Measurements from ENCODE around the gene PRDM16.

The PRDM16 gene

DNA sequence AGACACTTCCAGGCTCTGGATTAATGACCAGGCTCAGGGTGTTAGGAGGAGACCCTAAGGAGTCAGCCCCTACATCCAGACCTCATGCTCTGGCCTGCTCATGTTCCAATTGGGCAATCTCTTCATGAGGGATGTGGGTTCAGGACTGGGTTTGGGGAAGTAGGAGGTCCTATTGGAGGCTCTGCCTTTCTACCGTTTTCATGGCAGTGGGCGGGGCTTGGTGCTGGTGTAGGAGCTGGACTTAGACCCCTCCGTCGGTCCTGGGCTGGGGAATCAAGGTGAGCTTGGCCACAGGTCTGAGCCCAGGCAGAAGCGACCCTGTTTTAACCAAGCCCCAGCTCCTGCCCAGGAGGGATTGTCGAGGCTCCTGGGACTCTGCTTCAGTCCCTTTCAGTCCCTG, 123.4 kb downstream of the PRDM16 start:
- no peak for DNase-seq

DNA sequence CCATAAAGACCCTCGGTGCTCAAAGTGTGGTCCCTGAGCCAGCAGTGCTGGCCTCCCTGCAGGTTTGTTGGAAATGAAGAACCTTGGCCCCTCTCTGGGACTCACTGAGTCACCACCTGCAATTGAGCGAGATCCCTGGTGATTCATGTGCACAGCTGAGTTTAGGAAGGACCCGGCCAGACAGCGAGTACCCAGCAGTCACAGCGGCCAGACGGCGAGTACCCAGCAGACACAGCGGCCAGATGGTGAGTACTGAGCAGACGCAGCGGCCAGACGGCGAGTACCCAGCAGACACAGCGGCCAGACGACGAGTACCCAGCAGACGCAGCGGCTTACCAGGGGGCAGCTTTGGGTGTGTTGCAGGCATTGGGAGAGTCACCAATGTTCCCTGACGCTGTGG, 123.8 kb downstream of the PRDM16 start:
- no peak for DNase-seq

DNA sequence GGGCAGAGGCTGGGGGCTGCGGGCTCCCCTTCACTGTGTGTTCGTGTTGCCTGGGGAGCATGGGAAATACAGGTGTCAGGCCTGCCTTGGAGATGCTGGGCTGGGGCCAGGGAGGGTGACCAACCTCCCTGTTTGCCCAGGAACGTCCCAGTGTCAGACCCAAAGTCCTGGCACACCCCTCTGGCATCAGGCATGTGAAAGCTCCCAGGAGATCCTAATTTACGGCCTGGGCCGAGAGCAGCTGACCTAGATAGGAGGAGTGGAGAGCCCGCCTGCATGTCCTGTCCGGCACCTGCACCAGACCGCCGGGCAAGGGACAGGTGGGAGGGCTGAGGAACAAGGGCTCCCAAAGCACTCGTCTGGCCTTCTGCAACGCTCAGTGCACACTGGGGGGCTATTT, 124.8 kb downstream of the PRDM16 start:
- no peak for DNase-seq

DNA sequence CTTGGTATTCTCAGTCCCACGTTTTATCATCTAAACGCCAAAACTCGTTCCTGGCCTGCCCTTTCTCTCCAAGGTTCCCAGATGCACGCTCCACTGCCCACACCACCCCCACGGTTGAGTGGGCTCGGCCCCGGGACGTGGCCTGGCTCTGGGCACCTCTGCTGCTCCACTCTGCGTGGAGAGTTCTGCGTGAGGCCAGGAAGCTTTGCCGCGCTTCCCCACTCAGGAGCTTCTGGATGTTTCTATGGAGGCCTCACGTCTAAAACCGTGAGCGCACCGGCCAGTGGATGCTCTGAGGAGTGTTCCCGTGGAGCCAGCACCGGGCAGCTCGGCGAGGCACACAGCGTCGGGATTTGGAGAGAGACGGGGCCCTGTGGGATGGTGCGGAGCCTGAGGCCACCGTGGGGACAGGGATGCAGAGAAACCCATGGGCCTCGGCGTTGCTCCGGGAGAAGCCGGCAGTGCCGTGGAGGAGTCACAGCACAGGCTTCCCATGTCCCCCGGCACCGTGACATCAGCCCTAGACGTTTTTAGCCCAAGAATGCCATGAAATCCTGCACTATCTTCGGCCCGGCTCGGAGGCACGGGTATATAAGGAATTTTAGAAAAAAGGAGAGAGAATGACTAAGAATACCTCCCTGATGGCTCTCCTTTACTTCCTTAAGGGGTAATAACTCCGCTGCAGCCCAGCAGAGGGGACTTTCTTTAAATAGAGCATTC, 125.9 kb downstream of the PRDM16 start:
- no peak for DNase-seq

DNA sequence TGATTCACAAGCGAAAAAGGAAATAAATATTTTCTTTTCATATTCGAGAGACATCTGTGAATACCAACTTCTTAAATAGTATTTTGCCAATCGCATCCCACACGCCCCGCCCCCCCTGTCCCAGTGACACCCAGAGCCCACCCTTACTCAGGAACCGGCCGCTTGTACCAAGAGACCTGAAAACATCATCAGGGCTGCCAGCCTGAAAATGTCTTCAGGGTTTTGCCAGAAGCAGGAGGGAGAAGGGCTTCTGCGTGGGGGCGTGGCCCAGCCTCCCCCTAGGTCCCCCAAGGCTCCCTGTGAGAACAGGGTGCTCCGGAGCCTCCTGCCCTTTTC, 126.4 kb downstream of the PRDM16 start:
- no peak for DNase-seq

DNA sequence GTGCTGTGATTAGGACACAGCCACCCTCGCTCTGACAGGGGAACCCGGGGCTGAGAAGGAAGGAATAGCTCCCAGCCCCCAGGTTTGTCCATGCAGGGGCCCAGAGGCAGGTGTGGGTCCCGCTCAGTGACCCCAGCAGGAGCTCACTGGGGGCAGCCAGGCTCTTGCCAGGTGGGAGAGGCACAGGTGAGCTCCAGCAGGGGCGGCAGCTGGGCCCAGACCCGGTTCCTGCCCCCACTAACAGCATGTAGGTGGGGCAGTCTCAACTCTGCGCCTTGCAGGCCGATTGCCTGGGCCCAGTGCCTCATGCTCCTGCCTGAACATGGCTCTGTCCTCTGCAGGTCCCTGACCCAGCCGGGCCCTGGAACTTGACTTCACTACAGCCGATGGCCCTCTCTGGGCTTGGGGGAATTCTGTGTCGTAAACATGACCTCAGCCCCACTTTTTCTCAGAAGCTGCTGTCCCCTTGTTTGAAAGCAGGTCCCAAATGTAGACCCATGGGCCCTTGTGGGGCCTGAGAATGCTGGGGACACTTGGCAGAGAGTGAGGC, 127.0 kb downstream of the PRDM16 start:
- no peak for DNase-seq

DNA sequence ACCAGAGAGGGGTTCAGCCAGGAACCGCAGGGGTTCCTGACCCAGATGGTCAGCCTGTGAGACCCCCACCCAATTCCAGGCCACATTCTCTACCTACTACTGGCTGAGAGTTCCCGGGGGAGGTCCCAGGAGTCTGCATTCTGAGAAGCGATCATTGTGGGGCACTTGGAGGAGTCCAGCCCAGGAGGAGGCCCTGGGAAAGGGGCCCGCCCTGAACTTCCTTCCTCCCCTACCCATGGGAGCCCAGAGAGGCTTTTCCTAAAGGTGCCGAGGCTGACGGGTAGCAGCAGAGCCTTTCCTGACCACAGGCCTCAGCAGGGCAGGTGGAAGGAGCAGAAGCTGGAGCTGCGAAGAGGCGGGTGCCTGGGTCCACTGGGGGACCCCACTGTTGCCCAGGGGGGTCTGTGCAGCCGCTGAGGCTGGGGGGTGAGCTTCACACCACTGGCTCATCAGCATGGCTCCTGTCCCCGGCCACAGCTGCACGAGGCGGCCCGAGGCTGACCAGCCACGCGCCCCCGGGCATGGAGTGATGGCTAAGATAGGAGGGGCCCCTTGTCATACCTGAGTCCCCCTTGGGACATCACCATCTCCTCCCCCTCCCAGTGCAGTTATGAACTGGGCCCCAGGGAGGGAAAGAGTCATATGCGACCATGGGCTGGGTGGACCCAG, 127.7 kb downstream of the PRDM16 start:
- DNase-seq, result no peak

DNA sequence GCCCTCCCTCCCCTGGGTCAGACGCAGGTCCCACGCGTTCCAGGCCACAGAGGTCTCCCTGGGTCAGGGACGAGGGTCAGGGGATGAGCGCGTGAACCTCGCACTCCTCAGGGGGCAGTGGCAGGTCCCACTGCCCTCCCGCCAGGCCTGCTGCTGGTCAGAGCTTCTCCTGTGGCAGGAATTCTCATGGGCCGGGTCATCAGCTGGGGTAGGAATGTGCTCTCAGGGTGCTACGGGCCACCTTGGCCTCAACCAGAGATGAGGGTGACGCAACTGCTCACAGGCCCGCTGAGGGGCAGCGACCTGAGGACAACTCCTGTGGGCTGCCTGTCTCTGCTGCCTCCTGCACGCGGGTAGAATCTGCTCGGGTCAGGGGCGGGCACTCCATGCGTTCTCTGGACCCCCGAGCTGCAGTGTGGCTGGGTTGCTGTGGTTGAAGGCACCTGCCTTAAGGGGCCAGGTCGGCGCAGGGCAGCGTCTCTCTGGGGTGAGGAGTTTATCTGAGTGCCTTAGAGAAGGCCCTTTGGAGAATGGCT, 128.8 kb downstream of the PRDM16 start:
- DNase-seq, result no peak

DNA sequence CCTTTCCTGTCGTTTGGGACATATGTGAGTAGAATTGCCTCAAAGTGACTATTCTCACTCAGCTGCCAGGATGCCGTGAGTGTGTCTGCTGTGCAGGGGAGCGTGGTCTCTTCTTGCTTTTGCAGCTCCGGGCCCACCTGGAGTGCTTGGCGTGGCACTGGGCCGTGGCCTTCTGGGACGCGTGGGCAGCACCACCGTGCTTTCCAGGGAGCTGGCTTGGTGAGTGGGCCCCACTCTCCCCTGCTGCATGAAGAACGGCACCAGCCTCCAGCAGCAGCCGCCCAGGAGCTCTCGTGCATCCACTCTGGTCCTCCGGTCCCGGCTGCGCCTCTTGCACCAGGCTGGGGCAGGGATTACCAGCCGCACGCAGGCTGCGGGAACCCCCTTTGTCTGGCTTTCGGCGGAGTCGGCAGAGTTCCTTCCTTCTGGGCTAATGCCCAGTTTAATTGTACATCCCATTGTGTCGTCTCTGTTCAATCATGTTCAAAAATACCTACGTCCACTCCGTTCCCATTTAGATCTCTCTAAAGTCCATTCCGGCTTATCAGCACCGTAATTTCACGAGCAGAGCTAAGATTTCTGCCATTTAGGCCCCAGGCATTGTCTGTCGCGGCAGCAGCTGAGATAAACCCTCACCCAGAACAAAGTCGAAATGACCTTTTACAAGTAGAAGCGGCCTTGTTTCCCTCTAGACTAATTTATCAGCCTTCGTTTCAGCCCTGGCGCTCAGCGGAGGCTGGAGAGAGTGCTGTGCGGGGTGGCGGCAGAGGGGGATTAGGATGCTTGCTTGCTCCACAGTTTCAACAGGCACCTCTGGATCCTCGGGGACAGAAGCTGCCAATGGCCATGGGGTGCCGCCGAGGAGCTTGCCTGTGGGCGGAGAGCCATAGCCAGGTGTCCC, 129.6 kb downstream of the PRDM16 start:
- no peak for DNase-seq

DNA sequence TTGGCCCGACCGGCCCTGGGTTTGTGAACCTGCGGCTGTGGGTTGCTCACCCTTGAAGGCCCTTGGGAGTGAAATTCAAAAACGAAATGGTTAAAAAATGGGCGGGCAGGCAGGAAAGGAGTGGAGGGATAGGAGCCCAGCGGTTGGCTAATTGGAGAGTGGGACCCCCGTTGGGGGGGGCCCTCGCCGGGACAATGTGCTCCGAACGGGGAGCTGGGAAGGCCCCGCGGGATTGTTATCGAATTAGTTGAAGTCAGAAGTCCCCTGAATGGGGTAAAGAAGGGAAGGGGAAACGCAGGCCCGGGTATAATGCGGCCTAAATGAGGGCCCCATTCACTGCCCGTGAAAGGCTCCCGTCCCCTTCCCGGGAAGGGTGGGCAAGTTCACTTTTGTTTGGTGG, 135.7 kb downstream of the PRDM16 start:
- DNase-seq, result no peak

DNA sequence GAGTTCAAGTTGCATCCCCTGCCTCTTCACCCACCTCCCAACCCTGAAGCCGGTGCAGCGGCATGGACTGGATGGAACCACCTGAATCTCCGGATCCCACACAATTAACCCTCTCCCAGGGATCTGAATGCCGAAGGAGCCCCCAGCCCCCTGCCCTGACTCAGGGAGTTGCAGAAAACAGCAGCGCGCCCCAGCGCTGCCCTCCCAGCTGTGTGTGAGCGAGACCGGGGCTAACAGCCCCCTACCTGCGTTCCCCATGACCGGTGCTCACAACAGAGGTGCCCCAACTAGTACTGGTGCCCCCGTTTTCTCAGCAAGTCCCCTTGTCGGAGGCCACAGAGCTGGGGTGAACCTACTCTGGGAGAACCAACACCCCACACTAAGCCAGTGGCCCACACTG, 136.8 kb downstream of the PRDM16 start:
- no peak for DNase-seq

DNA sequence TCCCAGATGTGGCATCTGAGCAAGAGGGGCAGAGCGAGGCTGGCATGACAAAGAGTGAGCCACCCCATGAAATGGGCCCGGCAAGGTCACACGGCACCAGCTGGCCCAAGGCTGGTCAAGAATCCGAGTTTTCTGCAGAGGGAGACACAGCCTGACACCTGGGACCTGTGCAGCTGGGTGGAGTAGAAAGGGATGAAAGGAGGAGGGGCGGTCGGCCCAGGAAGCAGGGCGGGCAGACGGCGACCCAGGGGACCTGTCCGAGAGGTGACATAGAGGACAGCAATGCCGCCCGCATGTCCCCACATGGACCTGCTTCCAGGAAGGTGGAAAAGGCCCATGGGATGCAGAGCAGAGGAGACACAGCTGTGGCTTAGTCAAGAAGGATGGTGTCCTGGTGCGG, 137.7 kb downstream of the PRDM16 start:
- DNase-seq, result no peak

DNA sequence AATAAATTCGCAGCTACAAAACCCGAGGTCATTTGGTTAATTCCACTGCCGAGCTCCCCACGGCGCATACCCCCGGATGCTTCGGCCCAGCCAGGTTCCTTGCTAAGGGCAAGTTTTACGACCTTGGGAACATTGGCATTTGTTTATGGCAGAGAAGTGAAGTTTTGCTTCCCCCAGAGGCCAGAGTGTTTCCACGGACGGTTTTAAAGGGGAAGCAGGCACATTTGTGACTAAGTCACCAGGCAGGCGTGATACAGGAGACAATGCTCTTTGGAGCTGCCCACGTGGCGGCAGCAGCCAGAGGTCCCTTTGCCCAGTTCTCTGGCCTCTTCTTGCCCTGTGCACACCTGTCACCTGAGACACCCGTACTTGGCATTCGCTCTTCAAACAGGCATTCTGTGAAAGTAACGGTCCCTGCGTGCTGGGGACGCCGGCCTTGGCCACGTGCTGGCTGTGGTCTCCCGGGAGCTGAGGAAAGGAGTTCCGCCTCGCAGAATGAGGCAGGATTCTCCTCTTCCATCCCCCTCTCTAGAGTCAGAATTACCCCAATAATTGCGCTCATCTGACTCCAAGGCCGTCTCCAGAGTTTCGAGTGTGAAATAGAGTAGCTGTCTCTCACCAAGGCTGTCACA, 138.3 kb downstream of the PRDM16 start:
- DNase-seq, result no peak

DNA sequence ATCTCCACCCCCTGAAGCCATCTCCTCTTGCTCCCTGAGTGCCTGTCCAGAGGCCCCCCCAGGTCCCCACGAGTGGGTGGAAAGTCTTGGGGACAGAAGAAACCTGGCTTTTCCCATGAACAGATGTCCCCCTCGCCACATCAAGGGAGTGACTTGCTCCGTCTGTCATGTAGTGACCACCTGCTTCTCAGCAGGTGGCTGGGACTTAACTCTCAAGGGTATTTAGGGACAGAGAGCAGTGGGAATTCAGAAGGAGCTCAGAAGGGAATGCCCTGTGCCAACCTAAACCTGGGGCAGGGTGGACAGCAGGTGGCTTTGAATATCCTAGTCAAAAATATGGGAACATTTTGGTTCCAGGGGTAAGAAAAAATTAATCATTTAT, 139.8 kb downstream of the PRDM16 start:
- no peak for DNase-seq

DNA sequence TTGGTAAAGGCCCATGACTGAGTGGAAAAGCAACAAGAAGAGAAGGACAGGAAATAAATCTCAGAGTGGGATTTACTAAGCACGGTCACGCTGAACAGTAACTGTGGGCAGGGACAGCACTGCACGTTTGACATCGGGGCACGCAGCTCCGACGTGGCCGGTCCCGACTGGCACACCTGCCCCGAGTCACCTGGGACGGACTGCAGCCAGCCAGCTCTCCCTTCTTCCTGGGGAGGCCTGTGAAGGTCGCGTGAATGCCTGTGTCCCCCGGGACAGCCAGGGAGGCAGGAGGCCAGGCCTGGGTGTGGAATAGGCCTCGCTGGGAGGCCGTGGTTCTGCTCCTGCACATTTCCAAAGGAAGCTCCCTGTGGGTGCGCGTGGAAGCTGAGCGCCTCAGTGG, 140.2 kb downstream of the PRDM16 start:
- no peak for DNase-seq

DNA sequence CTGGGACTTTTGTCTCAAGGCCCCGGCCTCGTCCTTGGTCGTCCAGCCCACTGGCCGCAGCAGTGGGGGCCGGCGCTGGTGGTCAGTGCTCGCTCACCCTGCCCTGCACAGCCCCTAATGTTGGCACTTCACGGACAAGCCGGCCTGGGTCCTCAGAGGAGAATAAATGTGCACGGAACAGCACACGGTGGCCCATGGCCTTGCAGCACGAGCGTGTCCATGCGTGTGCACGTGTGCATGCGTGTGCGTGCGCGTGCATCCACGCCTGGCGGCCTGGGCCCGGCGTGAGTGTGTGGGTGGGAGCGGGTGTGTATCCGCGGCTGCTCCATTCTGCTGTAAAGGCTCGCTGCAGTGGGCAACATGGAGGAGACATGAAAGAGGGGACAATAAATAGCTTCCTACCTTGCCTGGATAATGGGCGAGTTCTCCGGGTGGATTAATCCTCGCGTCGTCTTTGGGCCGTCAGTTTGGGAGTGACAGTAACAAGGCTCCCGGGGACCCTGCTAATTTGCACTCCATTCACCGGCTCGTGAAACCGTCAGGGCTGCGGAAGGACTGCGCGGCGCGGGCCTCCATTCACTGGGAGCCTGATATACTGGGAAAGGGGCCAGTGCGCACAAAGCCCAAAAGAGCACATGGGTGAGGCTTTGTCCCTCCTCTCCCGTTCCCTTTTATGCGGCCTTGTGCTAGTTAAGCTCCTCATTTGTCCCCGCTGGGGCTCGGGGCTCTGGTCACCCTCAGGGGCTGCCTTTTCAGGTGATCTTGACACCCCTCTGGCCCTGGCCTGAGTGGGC, 142.8 kb downstream of the PRDM16 start:
- no peak for DNase-seq

DNA sequence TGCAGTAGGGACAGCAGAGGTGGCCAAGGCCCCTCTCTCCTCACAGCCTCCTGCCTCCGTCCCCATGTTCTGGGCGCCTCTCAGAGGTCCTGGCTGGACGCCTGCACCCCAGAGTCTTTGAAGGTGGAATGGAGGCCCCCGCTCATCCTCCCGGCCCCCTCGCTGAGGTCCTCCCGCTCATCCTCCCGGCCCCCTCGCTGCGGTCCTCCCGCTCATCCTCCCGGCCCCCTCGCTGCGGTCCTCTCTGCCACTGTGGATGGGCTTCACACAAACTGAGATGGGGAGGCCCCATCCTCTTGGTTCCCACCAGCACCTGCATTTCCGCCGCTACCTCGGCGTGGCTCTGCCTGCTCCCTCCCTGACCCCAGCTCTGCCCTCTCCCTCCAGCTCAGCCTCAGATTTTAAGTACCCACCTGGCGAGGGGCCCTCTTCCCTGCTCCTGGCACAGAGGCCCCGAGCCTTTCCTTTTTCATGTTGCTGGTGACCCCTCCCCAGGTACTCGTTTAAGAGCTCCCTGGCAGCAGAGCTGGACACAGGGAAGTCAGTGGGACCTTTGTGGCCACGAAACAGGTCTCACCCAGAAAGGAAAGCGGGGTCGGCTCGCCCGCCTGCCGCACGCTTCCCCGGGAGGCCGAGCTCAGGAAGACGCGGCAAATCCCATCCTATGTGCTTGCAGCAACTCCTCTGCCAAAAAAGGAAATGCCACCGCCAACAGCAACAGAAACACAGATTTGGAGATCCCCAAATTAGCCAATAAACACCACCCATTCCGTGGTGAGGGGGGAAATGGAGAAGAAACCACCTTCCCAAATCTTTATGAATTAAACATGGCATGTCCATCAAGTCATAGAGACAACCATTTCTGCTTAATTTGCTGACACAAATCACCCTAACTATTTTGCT, 143.7 kb downstream of the PRDM16 start:
- DNase-seq, result no peak

DNA sequence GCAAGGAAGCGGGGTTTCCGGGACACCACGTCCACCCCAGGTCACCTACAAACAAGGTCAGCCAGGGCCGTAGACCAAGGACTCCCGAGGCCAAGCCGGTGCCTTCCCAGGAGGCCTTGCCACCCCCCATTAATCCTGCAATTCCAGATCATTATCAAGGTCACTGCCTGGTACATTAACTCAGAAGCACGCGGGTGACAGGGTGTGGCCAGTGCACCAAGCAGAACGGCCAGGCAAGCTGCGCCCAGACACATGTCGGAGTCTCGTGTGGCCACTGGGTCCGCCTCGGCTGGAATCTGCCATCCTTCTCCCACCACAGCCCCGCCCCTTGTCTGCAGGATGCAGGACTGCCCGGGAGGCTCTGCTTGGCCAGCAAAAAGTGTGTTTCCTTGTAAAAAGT, 144.7 kb downstream of the PRDM16 start:
- no peak for DNase-seq

DNA sequence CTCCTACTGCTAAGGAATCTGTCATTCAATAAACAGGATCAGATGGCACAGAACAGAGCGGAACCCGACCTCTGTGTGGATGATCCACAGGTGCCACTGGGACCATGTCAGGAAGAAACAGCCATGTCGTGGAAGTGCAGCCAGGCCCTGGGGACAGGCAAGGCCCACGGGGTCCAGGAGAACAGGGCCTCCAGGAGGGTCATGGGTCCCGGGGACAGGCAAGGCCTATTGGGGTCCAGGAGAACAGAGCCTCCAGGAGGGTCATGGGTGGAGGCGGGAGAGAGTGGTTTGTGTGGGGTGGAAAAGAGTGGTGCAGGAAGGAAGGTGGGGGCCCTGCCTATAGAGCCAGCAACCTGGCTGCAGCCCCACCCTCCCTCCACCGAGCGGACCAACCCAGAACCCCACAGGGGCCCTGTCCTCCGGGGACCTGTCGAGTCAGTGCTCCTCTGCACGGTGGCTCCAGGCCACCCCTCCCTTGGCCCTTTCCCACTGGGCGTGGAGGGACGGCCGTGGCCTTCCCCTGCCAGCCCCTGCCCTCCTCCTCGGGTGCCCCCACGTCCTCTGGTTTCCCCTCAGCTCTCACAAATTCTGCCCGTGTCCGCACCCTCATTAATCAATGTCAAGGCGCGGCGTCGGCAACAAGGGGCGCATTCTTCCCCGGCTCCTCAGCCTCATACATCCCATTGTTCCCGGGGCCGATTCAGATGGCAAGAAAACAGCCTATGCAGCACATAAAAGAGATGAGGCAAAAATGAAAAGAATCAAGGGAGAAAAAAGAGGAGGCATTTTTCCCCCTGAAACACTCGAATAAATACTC, 146.4 kb downstream of the PRDM16 start:
- no peak for DNase-seq

DNA sequence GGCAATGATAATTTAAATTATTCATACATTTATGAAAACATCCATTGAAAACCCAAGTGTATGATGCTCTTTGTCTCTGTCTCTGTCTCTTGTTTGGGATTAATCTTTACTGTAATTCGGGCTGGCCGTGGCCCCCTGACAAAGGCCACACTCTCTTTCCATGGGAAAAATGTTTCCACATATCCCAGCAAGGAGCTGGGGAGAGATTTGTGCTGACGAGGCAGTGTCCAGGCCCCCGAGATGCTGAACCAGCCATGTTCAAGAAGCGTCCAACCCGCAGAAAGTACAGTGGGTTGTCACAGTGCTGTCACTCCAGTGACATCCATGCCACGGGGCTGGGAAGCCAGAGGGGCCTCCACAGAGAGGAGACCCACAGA, 147.0 kb downstream of the PRDM16 start:
- DNase-seq, result no peak

Data from activated effector memory CD4-positive, alpha-beta T cell treated with anti-CD3 and anti-CD28 coated beads, Interleukin-2, amount 50 U/mL, for 16 hours (primary cell).